GM12865 (cell line): ENCODE data around the gene JAKMIP3.
"Not testable (repeated sequence)": the region's sequence is repeated elsewhere in the genome, so short reads cannot be mapped to it uniquely, and the experiment has no call there.

ENCODE experiments used
- DNase-seq: peaks from one replicate; pipeline ENCODE4 v3.0.0; 2010; ENCODE audit warnings: low read depth
- H3K4me3 ChIP-seq: 2 replicates; pipeline ENCODE4 v1.5.1; 2011; ENCODE audit warnings: mild to moderate bottlenecking, low read depth, low read length, control low read depth
- CTCF ChIP-seq: IDR thresholded peaks from 2 replicates; pipeline ENCODE4 v1.5.1; 2011; ENCODE audit warnings: low read length, control low read depth, low read depth, inconsistent platforms; ENCODE audit not compliant: insufficient read depth; ENCODE audit errors: missing control alignments

Gene JAKMIP3

DNA sequence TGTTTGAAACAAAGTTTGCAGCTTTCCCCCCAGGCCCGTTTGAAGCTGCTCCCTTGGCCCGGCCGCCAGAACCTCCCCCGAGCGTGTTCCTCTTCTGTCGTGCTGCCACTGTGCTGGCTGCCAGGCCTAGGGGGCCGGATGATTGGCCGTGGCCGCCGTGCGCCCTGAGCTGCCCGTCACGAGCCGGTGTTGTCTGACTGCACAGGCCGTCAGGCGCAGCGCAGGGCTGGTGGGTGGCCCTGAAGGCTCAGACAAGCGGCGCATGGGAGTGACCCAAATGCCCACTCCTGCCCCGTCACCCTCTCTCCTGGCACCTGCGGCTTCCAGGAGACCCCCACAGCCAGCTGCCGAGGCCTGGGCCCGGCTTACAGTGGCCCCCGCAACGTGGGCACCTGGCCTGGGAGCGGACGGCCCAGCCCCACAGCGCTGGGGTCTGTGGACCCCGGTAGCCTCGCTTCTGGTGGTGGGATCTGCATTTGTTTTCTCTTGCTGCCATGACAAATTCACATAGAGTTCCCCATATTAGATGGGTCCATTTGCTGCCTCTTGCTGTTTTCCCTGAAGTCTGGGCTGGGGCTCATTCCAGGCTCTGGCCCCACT is 13.1 kb downstream of the JAKMIP3 start:
- TF ChIP-seq CTCF = no peak
- no peak for DNase-seq

DNA sequence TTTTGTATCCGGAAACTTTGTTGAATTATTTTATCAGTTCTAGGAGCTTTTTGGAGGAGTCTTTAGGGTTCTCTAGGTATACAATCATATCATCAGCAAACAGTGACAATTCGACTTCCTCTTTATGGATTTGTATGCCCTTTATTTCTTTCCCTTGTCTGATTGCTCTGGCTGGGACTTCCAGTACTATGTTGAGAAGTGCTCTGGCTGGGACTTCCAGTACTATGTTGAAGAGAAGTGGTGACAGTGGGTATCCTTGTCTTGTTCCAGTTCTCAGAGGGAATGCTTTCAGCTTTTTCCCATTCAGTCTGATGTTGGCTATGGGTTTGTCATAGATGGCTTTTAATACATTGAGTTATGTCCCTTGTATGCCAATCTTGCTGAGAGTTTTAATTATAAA is 18.6 kb downstream of the JAKMIP3 start:
- DNase-seq, H3K4me3 ChIP-seq: not testable (repeated sequence)

More for the DNA sequence above, 13.1 kb downstream of the JAKMIP3 start:
- no peak overlapping the region for H3K4me3 ChIP-seq

- not testable (repeated sequence) for DNase-seq, H3K4me3 ChIP-seq
Measured at GRCh38 chr10:132093236-132093635, 27.5 kb downstream of the JAKMIP3 start.

- DNase-seq = no peak
Measured at GRCh38 chr10:132094581-132095234, 29.0 kb downstream of the JAKMIP3 start.

DNA sequence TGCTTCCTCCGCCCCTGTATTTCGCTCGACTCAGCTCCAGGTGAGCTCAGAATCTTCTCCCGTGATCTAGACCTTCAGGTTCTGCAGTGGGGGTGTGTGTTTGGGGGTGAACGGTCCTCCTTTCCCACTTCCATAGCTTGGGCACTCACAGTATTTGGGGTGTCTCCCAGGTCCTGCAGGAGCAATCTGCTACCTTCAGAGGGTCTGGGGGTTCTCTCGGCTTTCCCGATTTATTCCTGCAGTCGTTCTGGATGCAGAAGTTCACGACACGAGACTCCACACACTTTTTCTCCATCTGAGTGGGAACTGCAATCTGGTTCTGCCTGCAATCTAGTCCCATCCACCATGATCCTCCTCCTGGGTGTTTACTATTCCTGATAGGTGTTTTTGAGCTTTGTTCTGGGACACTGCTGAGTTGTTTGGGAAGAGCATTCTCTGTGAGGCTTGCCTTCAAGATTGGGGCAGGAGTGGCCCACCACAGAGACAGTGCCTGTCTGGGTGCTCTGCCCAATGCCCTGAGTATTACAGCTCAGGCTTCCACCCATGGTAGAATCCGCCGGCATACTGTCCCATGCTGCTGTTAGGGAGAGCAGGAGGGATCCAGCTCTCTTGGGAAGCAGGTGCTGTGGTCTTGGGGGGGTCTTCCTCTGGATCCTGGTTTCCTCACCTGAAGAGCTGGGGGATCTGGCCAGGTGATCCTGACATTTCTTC is 29.8 kb downstream of the JAKMIP3 start:
- TF ChIP-seq CTCF = no peak
- DNase-seq = no peak
- no peak overlapping the region for H3K4me3 ChIP-seq

More at GRCh38 chr10:132094581-132095234, 29.0 kb downstream of the JAKMIP3 start:
- no peak for TF ChIP-seq CTCF
- H3K4me3 ChIP-seq = no peak overlapping the region

- no peak overlapping the region for H3K4me3 ChIP-seq
- no peak for DNase-seq
- TF ChIP-seq CTCF = no peak
Measured at GRCh38 chr10:132096223-132096622, 30.5 kb downstream of the JAKMIP3 start.

- no peak for TF ChIP-seq CTCF
- no peak overlapping the region for H3K4me3 ChIP-seq
- DNase-seq = no peak
Measured at GRCh38 chr10:132096863-132097478, 31.2 kb downstream of the JAKMIP3 start.
